Neural crest cell (in vitro differentiated cells): Measurements from ENCODE around the gene SLC10A6. TPM values are rescaled to one million over a fixed set of nuclear protein-coding genes. Genes with fewer than 3 reads are reported as not detected.
A peak's percentile ranks its signal among the peaks of the same experiment; 100 is the strongest.

ENCODE experiments used
- DNase-seq: peaks from one replicate; pipeline ENCODE4 v3.0.0; 2021; ENCODE audit warnings: low read depth, mixed read lengths, low spot score
- H3K27ac Mint-ChIP-seq: one replicate; pipeline ENCODE4 v1.8.0; 2021; ENCODE audit warnings: mild to moderate bottlenecking, mixed read lengths; ENCODE audit not compliant: unreplicated experiment
- H3K27me3 Mint-ChIP-seq: 2 replicates; pipeline ENCODE4 v1.8.0; 2021; ENCODE audit warnings: low read depth, mild to moderate bottlenecking, mixed read lengths
- H3K36me3 Mint-ChIP-seq: 2 replicates; pipeline ENCODE4 v1.8.0; 2021; ENCODE audit warnings: low read depth, mild to moderate bottlenecking, mixed read lengths
- H3K4me1 Mint-ChIP-seq: 2 replicates; pipeline ENCODE4 v1.8.0; 2021; ENCODE audit warnings: mixed read lengths
- H3K4me3 Mint-ChIP-seq: one replicate; pipeline ENCODE4 v1.8.0; 2021; ENCODE audit warnings: mild to moderate bottlenecking, mixed read lengths
- H3K9me3 Mint-ChIP-seq: 2 replicates; pipeline ENCODE4 v1.8.0; 2021; ENCODE audit warnings: mixed read lengths
- CTCF ChIP-seq: fragments of 200-600 bp; sonication (generic); conservative IDR thresholded peaks from 2 replicates; pipeline ENCODE4 v1.5.0; 2021; ENCODE audit warnings: antibody characterized with exemption, mild to moderate bottlenecking
- total RNA-seq: library from RNA; stranded (reverse); gene quantifications from 2 replicates; pipeline ENCODE4 v1.2.1, GENCODE V29; 2021

SLC10A6 gene
- total RNA-seq, 1 donor from 2014 or later = not detected

- H3K4me3 Mint-ChIP-seq = peak overlapping the region; percentile 87
- TF ChIP-seq CTCF = no peak
- H3K27me3 Mint-ChIP-seq = no peaks in the 10 kb centered on the region
- H3K36me3 Mint-ChIP-seq = no peaks in the 10 kb centered on the region
- no peak for DNase-seq
- no peak overlapping the region for H3K27ac Mint-ChIP-seq
- no peaks in the 10 kb centered on the region for H3K9me3 Mint-ChIP-seq
- peaks cover 13% of the 10 kb centered on the region for H3K4me1 Mint-ChIP-seq
Measured at GRCh38 chr4:86893136-86893535, 44.0 kb upstream of the SLC10A6 start.

- no peaks in the 10 kb centered on the region for H3K9me3 Mint-ChIP-seq
- H3K36me3 Mint-ChIP-seq = peaks cover 2% of the 10 kb centered on the region
- H3K4me3 Mint-ChIP-seq = peak overlapping the region; percentile 87
Measured at GRCh38 chr4:86892636-86892960, 43.4 kb upstream of the SLC10A6 start.

GRCh38 chr4:86891762-86892635, 42.8 kb upstream of the SLC10A6 start, which contains the start of gene C4orf36:
C4orf36 (minus strand) TSS chr4:86892422; CDS start chr4:86891520, 902 bp downstream.
- TF ChIP-seq CTCF = no peak
- peak; percentile 59 for DNase-seq
- Mint-ChIP-seq H3K4me1 (peaks cover 13% of the 10 kb centered on the region), H3K36me3 (peaks cover 2% of the 10 kb centered on the region), H3K9me3 (no peaks in the 10 kb centered on the region), H3K27ac (peak within 1 kb of the TSS; percentile 90), H3K27me3 (no peaks in the 10 kb centered on the region), H3K4me3 (peak within 1 kb of the TSS; percentile 87)

More at GRCh38 chr4:86892636-86892960, 43.4 kb upstream of the SLC10A6 start:
- no peak for DNase-seq
- Mint-ChIP-seq H3K27me3 (no peaks in the 10 kb centered on the region), H3K27ac (peak overlapping the region; percentile 90), H3K4me1 (peaks cover 13% of the 10 kb centered on the region)
- no peak for TF ChIP-seq CTCF

GRCh38 chr4:86890790-86891189, 41.6 kb upstream of the SLC10A6 start:
- no peaks in the 10 kb centered on the region for H3K27me3 Mint-ChIP-seq
- no peak for TF ChIP-seq CTCF
- no peaks in the 10 kb centered on the region for H3K9me3 Mint-ChIP-seq
- no peak overlapping the region for H3K27ac Mint-ChIP-seq
- peak overlapping the region; percentile 83 for H3K4me3 Mint-ChIP-seq
- peaks cover 2% of the 10 kb centered on the region for H3K36me3 Mint-ChIP-seq
- H3K4me1 Mint-ChIP-seq = peaks cover 13% of the 10 kb centered on the region
- DNase-seq = no peak

- Mint-ChIP-seq H3K9me3 (peaks cover 14% of the 10 kb centered on the region), H3K4me3 (no peak overlapping the region), H3K36me3 (peaks cover 16% of the 10 kb centered on the region), H3K4me1 (no peaks in the 10 kb centered on the region), H3K27ac (no peak overlapping the region), H3K27me3 (no peaks in the 10 kb centered on the region)
- no peak for TF ChIP-seq CTCF
- no peak for DNase-seq
Measured at GRCh38 chr4:86879641-86880040, 30.5 kb upstream of the SLC10A6 start.
